Keratinocyte (primary cell): Measurements from ENCODE around the gene IFI27L2. TPM values are rescaled to one million over a fixed set of nuclear protein-coding genes. Genes with fewer than 3 reads are reported as not detected.
A peak's percentile ranks its signal among the peaks of the same experiment; 100 is the strongest.

ENCODE experiments used
- DNase-seq: peaks from one replicate; pipeline ENCODE4 v3.0.0-alpha.2; 2011; ENCODE audit warnings: low read depth, missing footprints, low spot score
- FAIRE-seq: peaks from 2 replicates; lab custom pipeline; 2011; peaks lifted over from hg19 to GRCh38; lab: Jason Lieb, UNC
- H2AFZ ChIP-seq: 2 replicates; pipeline ENCODE4 v1.6.0; 2012; ENCODE audit warnings: low read length, control low read depth, inconsistent platforms; ENCODE audit not compliant: control insufficient read depth
- H3K27ac ChIP-seq: 2 replicates; pipeline ENCODE4 v1.5.1; 2011; ENCODE audit warnings: low read length; ENCODE audit not compliant: control insufficient read depth, insufficient read depth
- H3K27me3 ChIP-seq: 3 replicates; pipeline ENCODE4 v1.6.0; 2011; ENCODE audit warnings: low read length; ENCODE audit not compliant: control insufficient read depth, insufficient read depth; ENCODE audit errors: extremely low read depth
- H3K36me3 ChIP-seq, 2 experiments: 2 replicates in 1 of 2; 3 replicates in 1 of 2; pipeline ENCODE4 v1.5.1; 2011; ENCODE audit warnings: low read length in 2 of 2, mild to moderate bottlenecking in 1 of 2; ENCODE audit not compliant: control insufficient read depth in 2 of 2, insufficient read depth in 2 of 2; ENCODE audit errors: extremely low read depth in 1 of 2
- H3K4me1 ChIP-seq: 3 replicates; pipeline ENCODE4 v1.5.1; 2011; ENCODE audit warnings: low read length; ENCODE audit not compliant: control insufficient read depth, insufficient read depth; ENCODE audit errors: extremely low read depth
- H3K4me2 ChIP-seq: 3 replicates; pipeline ENCODE4 v1.6.0; 2011; ENCODE audit warnings: low read depth, low read length; ENCODE audit not compliant: control insufficient read depth, insufficient read depth; ENCODE audit errors: extremely low read depth
- H3K4me3 ChIP-seq, 3 experiments: fragments of 200-600 bp in 1 of 3; sonication (generic) in 1 of 3; 2 replicates in 2 of 3; 3 replicates in 1 of 3; pipeline ENCODE4 v1.5.1; 2011 to 2016; ENCODE audit warnings: low read length in 3 of 3, mild to moderate bottlenecking in 3 of 3, control low read depth in 2 of 3, inconsistent platforms in 1 of 3, low read depth in 1 of 3, mixed read lengths in 1 of 3, mixed run types in 1 of 3, moderate library complexity in 1 of 3; ENCODE audit not compliant: control insufficient read depth in 2 of 3, insufficient read depth in 2 of 3; ENCODE audit errors: extremely low read depth in 1 of 3
- H3K79me2 ChIP-seq: 2 replicates; pipeline ENCODE4 v1.6.0; 2012; ENCODE audit warnings: low read length; ENCODE audit not compliant: control insufficient read depth, insufficient read depth
- H3K9ac ChIP-seq: 3 replicates; pipeline ENCODE4 v1.6.0; 2011; ENCODE audit warnings: low read length; ENCODE audit not compliant: control insufficient read depth, insufficient read depth; ENCODE audit errors: extremely low read depth
- H3K9me1 ChIP-seq: 3 replicates; pipeline ENCODE4 v1.6.0; 2011; ENCODE audit warnings: low read length; ENCODE audit not compliant: control insufficient read depth, insufficient read depth; ENCODE audit errors: extremely low read depth
- H3K9me3 ChIP-seq: 2 replicates; pipeline ENCODE4 v1.5.1; 2012; ENCODE audit warnings: low read depth, low read length; ENCODE audit not compliant: control insufficient read depth
- H4K20me1 ChIP-seq: 3 replicates; pipeline ENCODE4 v1.6.0; 2011; ENCODE audit warnings: low read length; ENCODE audit not compliant: control insufficient read depth, insufficient read depth; ENCODE audit errors: extremely low read depth
- EZH2 ChIP-seq: IDR thresholded peaks from one replicate; pipeline ENCODE4 v1.6.1; 2012; ENCODE audit warnings: inconsistent platforms, mild to moderate bottlenecking, low read length, moderate library complexity
- dilution Hi-C: fragments of 300-500 bp; cut with MboI; formaldehyde crosslinking; loops from one replicate; pipeline ENCODE4 v1.7.0; 2020; ENCODE audit warnings: low sequenced_read_pairs; ENCODE audit not compliant: extremely low pct_ligation_motif_present
- polyA plus RNA-seq, 5 experiments: library from polyadenylated mRNA; depleted of rRNA in 3 of 5; stranded (reverse) in 3 of 5; stranded (forward) in 1 of 5; unstranded in 1 of 5; fragments of >200 nt; gene quantifications; 1 replicate in 1 of 5; 2 replicates in 3 of 5; 3 replicates in 1 of 5; pipeline versions ENCODE4 v1.2.1 to v1.2.3, GENCODE V29; 2011 to 2012; ENCODE audit warnings: missing spikeins in 2 of 5, low read depth in 1 of 5, low replicate concordance in 1 of 5
- TF ChIP-seq, protein P1 (sequence below), 3 experiments: IDR thresholded peaks in 1 of 3; conservative IDR thresholded peaks in 1 of 3; optimal IDR thresholded peaks in 1 of 3; 2 replicates in 2 of 3; 3 replicates in 1 of 3; pipeline versions ENCODE3 to v1.5.1; 2011; ENCODE audit warnings: low read length in 3 of 3, mild to moderate bottlenecking in 3 of 3, moderate library complexity in 2 of 3, control low read depth in 1 of 3, inconsistent platforms in 1 of 3; ENCODE audit not compliant: insufficient read depth in 2 of 3; ENCODE audit errors: extremely low read depth in 1 of 3

Gene IFI27L2
- polyA plus RNA-seq, 1 donor (not counting 4 experiments of a cell fraction or from before 2014, with no cell fraction given), result 67.5 TPM

DNA sequence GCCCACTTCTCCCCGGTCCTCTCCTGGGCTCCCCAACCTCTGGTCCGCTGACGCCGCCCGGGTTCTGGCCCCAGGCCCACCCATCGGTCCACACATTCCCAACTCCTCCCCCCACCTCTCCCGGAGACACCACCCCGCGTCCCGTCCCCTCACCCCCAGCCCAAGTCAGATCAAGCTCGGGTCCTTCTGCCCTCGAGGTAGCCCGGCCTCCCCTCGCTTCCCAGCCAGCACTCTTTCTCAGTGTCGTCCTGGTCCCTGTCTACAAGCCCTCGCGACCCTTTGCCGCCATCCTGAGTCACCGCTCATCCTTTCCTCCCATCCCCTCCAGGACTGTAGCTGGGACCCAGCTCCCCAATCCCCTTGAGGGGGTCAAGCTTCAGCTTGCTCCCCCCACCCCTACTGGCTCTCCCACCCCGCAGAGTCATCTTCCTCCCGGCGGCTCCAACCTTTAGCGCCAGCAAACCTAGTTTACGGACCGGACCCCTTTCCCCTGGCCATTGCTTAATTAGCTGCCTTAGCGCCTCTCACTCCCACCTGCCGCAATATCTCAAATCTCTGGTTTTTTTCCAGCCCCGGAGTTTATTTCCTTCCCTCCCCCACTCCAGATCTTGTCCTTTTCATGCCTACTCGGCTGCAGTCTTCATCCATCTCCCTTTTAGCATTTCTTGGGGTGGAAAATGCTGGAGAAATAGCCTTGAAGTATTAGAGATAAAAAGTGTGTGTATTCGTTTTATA lies 45.8 kb upstream of the IFI27L2 start:
- TF ChIP-seq, protein P1, sequence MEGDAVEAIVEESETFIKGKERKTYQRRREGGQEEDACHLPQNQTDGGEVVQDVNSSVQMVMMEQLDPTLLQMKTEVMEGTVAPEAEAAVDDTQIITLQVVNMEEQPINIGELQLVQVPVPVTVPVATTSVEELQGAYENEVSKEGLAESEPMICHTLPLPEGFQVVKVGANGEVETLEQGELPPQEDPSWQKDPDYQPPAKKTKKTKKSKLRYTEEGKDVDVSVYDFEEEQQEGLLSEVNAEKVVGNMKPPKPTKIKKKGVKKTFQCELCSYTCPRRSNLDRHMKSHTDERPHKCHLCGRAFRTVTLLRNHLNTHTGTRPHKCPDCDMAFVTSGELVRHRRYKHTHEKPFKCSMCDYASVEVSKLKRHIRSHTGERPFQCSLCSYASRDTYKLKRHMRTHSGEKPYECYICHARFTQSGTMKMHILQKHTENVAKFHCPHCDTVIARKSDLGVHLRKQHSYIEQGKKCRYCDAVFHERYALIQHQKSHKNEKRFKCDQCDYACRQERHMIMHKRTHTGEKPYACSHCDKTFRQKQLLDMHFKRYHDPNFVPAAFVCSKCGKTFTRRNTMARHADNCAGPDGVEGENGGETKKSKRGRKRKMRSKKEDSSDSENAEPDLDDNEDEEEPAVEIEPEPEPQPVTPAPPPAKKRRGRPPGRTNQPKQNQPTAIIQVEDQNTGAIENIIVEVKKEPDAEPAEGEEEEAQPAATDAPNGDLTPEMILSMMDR (optimal IDR thresholded peaks at IDR 0.05 in 1 of 3, IDR thresholded peaks at IDR 0.05 in 1 of 3, conservative IDR thresholded peaks at IDR 0.05 in 1 of 3; ENCODE audit: extremely low read depth in 1 of 3, insufficient read depth in 2 of 3, low read length in 3 of 3), result no peak
- TF ChIP-seq EZH2, result no peak
- no peaks in the 10 kb centered on the region for H4K20me1 ChIP-seq
- H3K27me3 ChIP-seq, result no peaks in the 10 kb centered on the region
- H3K9me1 ChIP-seq, result no peaks in the 10 kb centered on the region
- peak overlapping the region; percentile 74 for H3K27ac ChIP-seq
- FAIRE-seq (no peak), DNase-seq (no peak)
- peaks cover 31% of the 10 kb centered on the region for H3K4me1 ChIP-seq
- dilution Hi-C loops, result no loop called here
- H3K4me3 ChIP-seq, result peak overlapping the region; percentile 76 to 94 (median 85)
- H3K9me3 ChIP-seq, result no peaks in the 10 kb centered on the region
- peak overlapping the region; percentile 83 for H2AFZ ChIP-seq
- H3K36me3 ChIP-seq, result no peaks in the 10 kb centered on the region
- peaks cover 13% of the 10 kb centered on the region for H3K79me2 ChIP-seq
- H3K9ac ChIP-seq, result peak overlapping the region; percentile 69
- H3K4me2 ChIP-seq, result peak overlapping the region; percentile 73

GRCh38 chr14:94174604-94175010 lies 45.2 kb upstream of the IFI27L2 start:
- FAIRE-seq (no peak), DNase-seq (no peak)
- Histone ChIP-seq H3K79me2 (peaks cover 12% of the 10 kb centered on the region), H4K20me1 (no peaks in the 10 kb centered on the region), H3K9me3 (no peaks in the 10 kb centered on the region), H3K27me3 (no peaks in the 10 kb centered on the region), H3K36me3 (no peaks in the 10 kb centered on the region), H2AFZ (peak overlapping the region; percentile 21), H3K4me2 (peak overlapping the region; percentile 39), H3K4me1 (peaks cover 31% of the 10 kb centered on the region), H3K27ac (peak overlapping the region; percentile 74), H3K9ac (peak overlapping the region; percentile 69), H3K4me3 (peak overlapping the region; percentile 76 to 94 (median 85)), H3K9me1 (no peaks in the 10 kb centered on the region)
- TF ChIP-seq, protein P1 (optimal IDR thresholded peaks at IDR 0.05 in 1 of 3, IDR thresholded peaks at IDR 0.05 in 1 of 3, conservative IDR thresholded peaks at IDR 0.05 in 1 of 3; ENCODE audit: extremely low read depth in 1 of 3, insufficient read depth in 2 of 3, low read length in 3 of 3), result no peak
- TF ChIP-seq EZH2, result no peak
- dilution Hi-C loops, result no loop called here
